OCI-LY1 (cell line): ENCODE measurements around the gene PRR14.
A peak's percentile ranks its signal among the peaks of the same experiment; 100 is the strongest.

ENCODE experiments used
- CTCF ChIP-seq: fragments of 200-600 bp; sonication (generic), shearing (Covaris generic); IDR thresholded peaks from 2 replicates; pipeline ENCODE4 v1.5.1; 2017; ENCODE audit warnings: mild to moderate bottlenecking, antibody characterized with exemption, low read length, moderate library complexity, mixed read lengths
- EZH2 ChIP-seq: fragments of 200-600 bp; sonication (generic), shearing (Covaris generic); IDR thresholded peaks from 2 replicates; pipeline ENCODE4 v1.8.0; 2017; ENCODE audit warnings: borderline replicate concordance, mixed run types, mild to moderate bottlenecking, antibody characterized with exemption, low read length, moderate library complexity, mixed read lengths

- peak; percentile 30 for TF ChIP-seq CTCF
- no peak for TF ChIP-seq EZH2
These were observed 8.2 kb downstream of the PRR14 start for GRCh38 chr16:30658731-30659506.
